Gastrocnemius medialis (tissue), 4 donors: ENCODE results near the gene ITGA2B.

Source experiments
- POLR2A ChIP-seq, 2 donors: fragments of 450-650 bp; IDR thresholded peaks; one replicate each; pipeline ENCODE4 v1.6.1; 2017; ENCODE audit warnings: antibody characterized with exemption in 2 of 2, mild to moderate bottlenecking in 2 of 2, moderate library complexity in 2 of 2
- TF ChIP-seq, protein P1 (sequence below), 5 experiments: fragments of 450-650 bp in 3 of 5; fragments of 200-600 bp in 2 of 5; sonication (generic) in 2 of 5; IDR thresholded peaks in 4 of 5; conservative IDR thresholded peaks in 1 of 5; 1 replicate in 4 of 5; 2 replicates in 1 of 5; pipeline ENCODE4 v1.5.1; 2016 to 2019; ENCODE audit warnings: antibody characterized with exemption in 5 of 5, mild to moderate bottlenecking in 3 of 5, moderate library complexity in 3 of 5

DNA sequence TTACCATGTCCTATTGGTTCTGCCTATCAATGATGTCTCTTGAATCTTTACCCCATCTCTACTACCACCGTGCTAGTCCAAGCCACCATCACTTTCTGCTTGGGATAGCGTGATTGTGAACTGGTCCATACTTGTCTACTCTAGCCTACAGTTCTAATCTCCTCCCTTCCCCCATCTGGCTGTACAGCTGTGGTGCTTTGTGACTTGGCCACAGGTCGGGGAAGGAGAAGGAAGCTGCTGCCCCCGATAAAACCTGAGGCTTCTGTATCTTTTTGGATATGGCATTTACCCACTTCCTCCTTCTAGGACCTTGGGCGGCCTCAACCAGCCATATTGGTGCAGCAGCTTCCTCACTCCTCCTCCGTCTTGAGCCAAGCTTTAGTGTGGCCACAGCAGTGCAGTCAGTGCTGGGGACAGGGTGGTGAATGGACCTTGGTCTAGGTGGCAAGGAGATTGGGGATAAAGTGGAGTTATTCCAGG, 314 bp upstream of the ITGA2B start:
- TF ChIP-seq, protein P1, sequence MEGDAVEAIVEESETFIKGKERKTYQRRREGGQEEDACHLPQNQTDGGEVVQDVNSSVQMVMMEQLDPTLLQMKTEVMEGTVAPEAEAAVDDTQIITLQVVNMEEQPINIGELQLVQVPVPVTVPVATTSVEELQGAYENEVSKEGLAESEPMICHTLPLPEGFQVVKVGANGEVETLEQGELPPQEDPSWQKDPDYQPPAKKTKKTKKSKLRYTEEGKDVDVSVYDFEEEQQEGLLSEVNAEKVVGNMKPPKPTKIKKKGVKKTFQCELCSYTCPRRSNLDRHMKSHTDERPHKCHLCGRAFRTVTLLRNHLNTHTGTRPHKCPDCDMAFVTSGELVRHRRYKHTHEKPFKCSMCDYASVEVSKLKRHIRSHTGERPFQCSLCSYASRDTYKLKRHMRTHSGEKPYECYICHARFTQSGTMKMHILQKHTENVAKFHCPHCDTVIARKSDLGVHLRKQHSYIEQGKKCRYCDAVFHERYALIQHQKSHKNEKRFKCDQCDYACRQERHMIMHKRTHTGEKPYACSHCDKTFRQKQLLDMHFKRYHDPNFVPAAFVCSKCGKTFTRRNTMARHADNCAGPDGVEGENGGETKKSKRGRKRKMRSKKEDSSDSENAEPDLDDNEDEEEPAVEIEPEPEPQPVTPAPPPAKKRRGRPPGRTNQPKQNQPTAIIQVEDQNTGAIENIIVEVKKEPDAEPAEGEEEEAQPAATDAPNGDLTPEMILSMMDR (IDR thresholded peaks at IDR 0.05 in 4 of 5, conservative IDR thresholded peaks at IDR 0.05 in 1 of 5): no peak
- TF ChIP-seq POLR2A (IDR thresholded peaks at IDR 0.05): no peak
